ENCODE results near the gene ATP6V0B.

Gene ATP6V0B

GRCh38 chr1:43937179-43937865 is 37.4 kb upstream of the ATP6V0B start:
- Histone ChIP-seq H4K20me1 (ENCODE audit: insufficient read depth) (no peaks in the 10 kb centered on the region), H3K9ac (no peak overlapping the region), H3K27me3 (ENCODE audit: insufficient read depth, low read depth) (no peaks in the 10 kb centered on the region), H3K4me1 (ENCODE audit: low read depth, poor library complexity, severe bottlenecking) (peaks cover 22% of the 10 kb centered on the region), H3K27ac (no peak overlapping the region), H3K4me3 (IDR thresholded peaks at IDR 0.05; ENCODE audit: insufficient read depth, low read depth, low read length) (no peak overlapping the region), H3K4me2 (no peak overlapping the region), H2AFZ (ENCODE audit: low read depth) (no peak overlapping the region), H3K79me2 (ENCODE audit: insufficient read depth, low read depth) (no peaks in the 10 kb centered on the region), H3K36me3 (ENCODE audit: insufficient read depth) (no peaks in the 10 kb centered on the region)
- no peak for TF ChIP-seq CTCF (conservative IDR thresholded peaks at IDR 0.05; ENCODE audit: low read depth, low read length)

GRCh38 chr1:43938383-43938782 is 36.4 kb upstream of the ATP6V0B start:
- H4K20me1 ChIP-seq (ENCODE audit: insufficient read depth), result no peaks in the 10 kb centered on the region
- no peak for TF ChIP-seq CTCF (conservative IDR thresholded peaks at IDR 0.05; ENCODE audit: low read depth, low read length)
- H3K4me2 ChIP-seq, result no peak overlapping the region
- no peaks in the 10 kb centered on the region for H3K79me2 ChIP-seq (ENCODE audit: insufficient read depth, low read depth)
- no peaks in the 10 kb centered on the region for H3K27me3 ChIP-seq (ENCODE audit: insufficient read depth, low read depth)
- H3K4me1 ChIP-seq (ENCODE audit: low read depth, poor library complexity, severe bottlenecking), result peaks cover 13% of the 10 kb centered on the region
- H2AFZ ChIP-seq (ENCODE audit: low read depth), result no peak overlapping the region
- H3K36me3 ChIP-seq (ENCODE audit: insufficient read depth), result no peaks in the 10 kb centered on the region
- no peak overlapping the region for H3K27ac ChIP-seq
- no peak overlapping the region for H3K9ac ChIP-seq
- no peak overlapping the region for H3K4me3 ChIP-seq (IDR thresholded peaks at IDR 0.05; ENCODE audit: insufficient read depth, low read depth, low read length)

GRCh38 chr1:43938892-43939587 is 35.7 kb upstream of the ATP6V0B start:
- H3K27ac ChIP-seq, result no peak overlapping the region
- TF ChIP-seq CTCF (conservative IDR thresholded peaks at IDR 0.05; ENCODE audit: low read depth, low read length), result no peak
- H3K79me2 ChIP-seq (ENCODE audit: insufficient read depth, low read depth), result no peaks in the 10 kb centered on the region
- H3K4me1 ChIP-seq (ENCODE audit: low read depth, poor library complexity, severe bottlenecking), result peaks cover 11% of the 10 kb centered on the region
- no peaks in the 10 kb centered on the region for H3K27me3 ChIP-seq (ENCODE audit: insufficient read depth, low read depth)
- H3K36me3 ChIP-seq (ENCODE audit: insufficient read depth), result no peaks in the 10 kb centered on the region
- H3K4me2 ChIP-seq, result no peak overlapping the region
- H4K20me1 ChIP-seq (ENCODE audit: insufficient read depth), result no peaks in the 10 kb centered on the region
- no peak overlapping the region for H3K9ac ChIP-seq
- no peak overlapping the region for H3K4me3 ChIP-seq (IDR thresholded peaks at IDR 0.05; ENCODE audit: insufficient read depth, low read depth, low read length)
- no peak overlapping the region for H2AFZ ChIP-seq (ENCODE audit: low read depth)

DNA sequence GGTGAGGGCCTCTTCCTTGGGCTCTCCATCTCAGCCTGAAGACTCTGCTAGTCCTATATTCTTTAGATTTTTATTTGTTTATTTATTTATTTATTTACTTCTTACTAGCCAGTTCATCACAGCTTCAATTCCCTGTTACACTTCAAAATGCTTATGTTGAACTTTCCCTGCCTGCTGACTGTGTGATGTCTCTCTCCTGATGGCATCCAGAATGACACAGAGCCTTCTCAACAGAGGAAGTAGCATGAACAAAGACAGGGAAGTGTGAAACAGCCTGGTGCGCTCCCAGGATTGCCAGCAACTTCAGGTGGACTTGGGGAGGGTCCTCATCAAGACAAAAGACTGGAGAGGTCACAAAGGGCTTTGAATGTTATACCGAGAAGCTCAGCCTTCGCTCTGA is 32.3 kb upstream of the ATP6V0B start:
- H3K79me2 ChIP-seq (ENCODE audit: insufficient read depth, low read depth), result peaks cover 2% of the 10 kb centered on the region
- no peak overlapping the region for H3K4me3 ChIP-seq (IDR thresholded peaks at IDR 0.05; ENCODE audit: insufficient read depth, low read depth, low read length)
- no peak overlapping the region for H3K9ac ChIP-seq
- no peaks in the 10 kb centered on the region for H3K27me3 ChIP-seq (ENCODE audit: insufficient read depth, low read depth)
- no peak overlapping the region for H3K4me2 ChIP-seq
- H3K36me3 ChIP-seq (ENCODE audit: insufficient read depth), result no peaks in the 10 kb centered on the region
- no peak overlapping the region for H2AFZ ChIP-seq (ENCODE audit: low read depth)
- H3K27ac ChIP-seq, result no peak overlapping the region
- no peaks in the 10 kb centered on the region for H4K20me1 ChIP-seq (ENCODE audit: insufficient read depth)
- TF ChIP-seq CTCF (conservative IDR thresholded peaks at IDR 0.05; ENCODE audit: low read depth, low read length), result no peak
- H3K4me1 ChIP-seq (ENCODE audit: low read depth, poor library complexity, severe bottlenecking), result peaks cover 12% of the 10 kb centered on the region
